H9 (cell line): Measurements from ENCODE around the gene DDRGK1. TPM values are rescaled to one million over a fixed set of nuclear protein-coding genes. Genes with fewer than 3 reads are reported as not detected.

Source experiments
- DNase-seq: peaks from one replicate; pipeline ENCODE4 v3.0.0-alpha.2; 2017
- H2AFZ ChIP-seq: one replicate; pipeline ENCODE4 v1.6.1; 2013; ENCODE audit warnings: mild to moderate bottlenecking, low read length, control low read depth, moderate library complexity
- H2AK5ac ChIP-seq: 2 replicates; pipeline ENCODE4 v1.6.1; 2013; ENCODE audit warnings: low read length, control low read depth, mixed read lengths; ENCODE audit not compliant: insufficient read length
- H2BK120ac ChIP-seq: one replicate; pipeline ENCODE4 v1.6.1; 2013; ENCODE audit warnings: low read depth, mild to moderate bottlenecking, low read length, control low read depth, inconsistent platforms; ENCODE audit not compliant: poor library complexity, severe bottlenecking
- H2BK12ac ChIP-seq: 2 replicates; pipeline ENCODE4 v1.6.1; 2013; ENCODE audit warnings: low read length, control low read depth, mixed read lengths, low read depth; ENCODE audit not compliant: insufficient read length
- H2BK15ac ChIP-seq: 2 replicates; pipeline ENCODE4 v1.6.1; 2013; ENCODE audit warnings: low read depth, low read length, control low read depth
- H2BK20ac ChIP-seq: one replicate; pipeline ENCODE4 v1.6.1; 2013; ENCODE audit warnings: low read depth, mild to moderate bottlenecking, low read length, control low read depth, inconsistent platforms; ENCODE audit not compliant: poor library complexity, severe bottlenecking
- H2BK5ac ChIP-seq: 2 replicates; pipeline ENCODE4 v1.6.1; 2013; ENCODE audit warnings: low read length, control low read depth, mixed read lengths; ENCODE audit not compliant: insufficient read length
- H3K14ac ChIP-seq: 2 replicates; pipeline ENCODE4 v1.6.1; 2013; ENCODE audit warnings: low read length, control low read depth; ENCODE audit not compliant: insufficient read depth
- H3K18ac ChIP-seq: 2 replicates; pipeline ENCODE4 v1.6.1; 2013; ENCODE audit warnings: low read depth, mild to moderate bottlenecking, mixed read lengths, low read length, control low read depth; ENCODE audit not compliant: insufficient read length
- H3K23ac ChIP-seq: 2 replicates; pipeline ENCODE4 v1.6.1; 2013; ENCODE audit warnings: low read length, control low read depth, mixed read lengths, low read depth; ENCODE audit not compliant: insufficient read length
- H3K23me2 ChIP-seq: 2 replicates; pipeline ENCODE4 v1.6.1; 2013; ENCODE audit warnings: low read depth, mild to moderate bottlenecking, mixed read lengths, low read length, control low read depth; ENCODE audit not compliant: insufficient read length, poor library complexity, severe bottlenecking
- H3K27ac ChIP-seq: 2 replicates; pipeline ENCODE4 v1.5.1; 2013; ENCODE audit warnings: low read length, control low read depth, mixed read lengths, low read depth; ENCODE audit not compliant: insufficient read length
- H3K27me3 ChIP-seq: 2 replicates; pipeline ENCODE4 v1.6.1; 2013; ENCODE audit warnings: low read length, control low read depth, inconsistent platforms; ENCODE audit not compliant: insufficient read depth
- H3K4ac ChIP-seq: 2 replicates; pipeline ENCODE4 v1.6.1; 2013; ENCODE audit warnings: low read depth, mild to moderate bottlenecking, control low read depth, inconsistent platforms, low read length, moderate library complexity
- H3K4me1 ChIP-seq: 2 replicates; pipeline ENCODE4 v1.6.1; 2013; ENCODE audit warnings: low read length, control low read depth, inconsistent platforms; ENCODE audit not compliant: insufficient read depth
- H3K4me2 ChIP-seq: 2 replicates; pipeline ENCODE4 v1.6.1; 2013; ENCODE audit warnings: low read length, control low read depth, mixed read lengths; ENCODE audit not compliant: insufficient read length, insufficient read depth
- H3K56ac ChIP-seq: 2 replicates; pipeline ENCODE4 v1.6.1; 2013; ENCODE audit warnings: low read depth, mild to moderate bottlenecking, mixed read lengths, low read length, control low read depth; ENCODE audit not compliant: insufficient read length
- H3K79me1 ChIP-seq: 2 replicates; pipeline ENCODE4 v1.6.1; 2013; ENCODE audit warnings: low read depth, mild to moderate bottlenecking, moderate library complexity, low read length, control low read depth, inconsistent platforms; ENCODE audit not compliant: insufficient read depth, poor library complexity, severe bottlenecking
- H3K79me2 ChIP-seq: 2 replicates; pipeline ENCODE4 v1.6.1; 2013; ENCODE audit warnings: low read length, control low read depth, inconsistent platforms; ENCODE audit not compliant: insufficient read depth
- H3K9ac ChIP-seq: 2 replicates; pipeline ENCODE4 v1.6.1; 2013; ENCODE audit warnings: low read length, control low read depth, mixed read lengths; ENCODE audit not compliant: insufficient read length; ENCODE audit errors: extremely low read depth
- H3K9me3 ChIP-seq: one replicate; pipeline ENCODE4 v1.6.1; 2013; ENCODE audit warnings: low read depth, low read length, inconsistent platforms; ENCODE audit not compliant: control insufficient read depth
- H3T11ph ChIP-seq: one replicate; pipeline ENCODE4 v1.6.1; 2013; ENCODE audit warnings: mild to moderate bottlenecking, low read length, control low read depth, inconsistent platforms
- H4K20me1 ChIP-seq: one replicate; pipeline ENCODE4 v1.6.1; 2013; ENCODE audit not compliant: control insufficient read depth, insufficient read length, insufficient read depth
- H4K5ac ChIP-seq: 2 replicates; pipeline ENCODE4 v1.6.1; 2013; ENCODE audit warnings: low read depth, mild to moderate bottlenecking, mixed read lengths, low read length, control low read depth; ENCODE audit not compliant: insufficient read length
- H4K8ac ChIP-seq: replicated peaks from 2 replicates; pipeline ENCODE4 v1.6.1; 2013; ENCODE audit warnings: low read length, control low read depth, mixed read lengths, low read depth; ENCODE audit not compliant: insufficient read length
- H4K91ac ChIP-seq: 2 replicates; pipeline ENCODE4 v1.6.1; 2013; ENCODE audit warnings: low read depth, mild to moderate bottlenecking, moderate library complexity, mixed read lengths, low read length, control low read depth; ENCODE audit not compliant: insufficient read length
- H3K27ac Mint-ChIP-seq, 3 experiments: 2 replicates in 2 of 3; 3 replicates in 1 of 3; pipeline ENCODE4 v1.8.0; 2020 to 2021; ENCODE audit warnings: mixed read lengths in 3 of 3, mild to moderate bottlenecking in 1 of 3, moderate library complexity in 1 of 3
- H3K27me3 Mint-ChIP-seq: 2 replicates; pipeline ENCODE4 v1.8.0; 2021; ENCODE audit warnings: low read depth, mild to moderate bottlenecking, moderate library complexity, mixed read lengths
- H3K36me3 Mint-ChIP-seq, 3 experiments: 2 replicates in 2 of 3; 3 replicates in 1 of 3; pipeline ENCODE4 v1.8.0; 2020 to 2021; ENCODE audit warnings: low read depth in 3 of 3, mixed read lengths in 3 of 3; ENCODE audit not compliant: insufficient read depth in 1 of 3
- H3K4me1 Mint-ChIP-seq, 2 experiments: 2 replicates each; pipeline ENCODE4 v1.8.0; 2020; ENCODE audit warnings: mixed read lengths in 2 of 2
- H3K4me3 Mint-ChIP-seq, 2 experiments: 2 replicates in 1 of 2; 3 replicates in 1 of 2; pipeline ENCODE4 v1.8.0; 2020 to 2021; ENCODE audit warnings: mild to moderate bottlenecking in 2 of 2, mixed read lengths in 2 of 2, moderate library complexity in 1 of 2
- H3K9me3 Mint-ChIP-seq, 2 experiments: 2 replicates in 1 of 2; 3 replicates in 1 of 2; pipeline ENCODE4 v1.8.0; 2020; ENCODE audit warnings: mild to moderate bottlenecking in 2 of 2, mixed read lengths in 2 of 2, moderate library complexity in 1 of 2
- WGBS: extraction: QIAGEN DNeasy Blood & Tissue Kit; methylation state at CpG from one replicate; pipeline ENCODE4 v1.1.7; 2013; ENCODE audit warnings: missing lambda C conversion rate, low lambda C conversion rate, mixed read lengths; ENCODE audit not compliant: insufficient read length; ENCODE audit errors: extremely low coverage; 5-methylcytosine and 5-hydroxymethylcytosine counted together
- total RNA-seq: library from RNA; stranded (reverse); gene quantifications from 2 replicates; pipeline ENCODE4 v1.2.1, GENCODE V29; 2021
- TF ChIP-seq, protein P1 (sequence below): fragments of 200-600 bp; sonication (generic); conservative IDR thresholded peaks from 3 replicates; pipeline ENCODE4 v1.8.0; 2021; ENCODE audit warnings: antibody characterized with exemption, mild to moderate bottlenecking

DDRGK1 gene
- total RNA-seq, 1 experiment from 2014 or later: 58.1 TPM

DNA sequence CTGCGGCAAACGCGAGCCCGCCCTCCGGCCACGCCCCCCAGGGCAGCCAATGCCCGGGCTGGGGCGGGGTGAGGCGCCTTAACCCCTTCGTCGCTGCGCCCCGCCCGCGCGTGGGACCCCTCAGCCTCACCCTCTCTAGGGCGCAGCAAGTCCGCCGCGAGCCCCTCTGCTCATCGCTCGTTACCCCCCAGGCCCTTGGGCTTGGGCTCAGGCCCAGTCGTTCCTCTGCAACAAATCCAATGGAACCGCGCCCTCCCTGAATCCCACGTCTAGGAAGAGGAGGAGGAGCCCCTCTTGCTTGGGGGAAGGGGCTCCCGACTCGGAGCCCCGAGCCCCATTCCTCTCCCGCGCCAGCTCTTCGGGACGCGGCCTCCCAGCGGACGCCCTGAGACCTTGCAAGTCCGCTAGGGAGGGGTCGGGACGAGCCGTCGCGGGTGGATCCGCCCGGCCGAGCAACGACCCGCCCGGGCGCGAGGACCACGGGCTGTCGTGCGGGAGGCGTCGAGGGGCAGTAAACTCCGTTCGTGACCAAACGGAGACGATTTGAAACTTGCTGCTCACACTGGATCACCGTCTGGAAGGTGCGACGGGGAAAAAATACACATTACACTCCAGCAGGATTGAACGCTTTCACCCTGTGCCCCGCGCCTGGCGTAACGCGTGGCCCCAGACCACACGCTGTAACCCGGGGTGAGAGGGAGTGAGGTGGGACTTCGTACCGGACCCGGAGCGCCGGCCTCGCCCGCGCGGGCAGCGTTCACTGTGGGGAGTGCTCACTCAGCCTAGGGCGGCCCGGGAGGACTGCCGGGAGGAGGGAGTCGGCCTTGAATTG, 30.7 kb downstream of the DDRGK1 start:
- H3K4me2 ChIP-seq: peak overlapping the region; percentile 67
- H3K4ac ChIP-seq: no peak overlapping the region
- no peak overlapping the region for H2BK12ac ChIP-seq
- H3T11ph ChIP-seq: no peak overlapping the region
- WGBS: no CpG with 5 or more reads among the region's 84 CpGs
- no peak overlapping the region for H2BK20ac ChIP-seq
- no peak overlapping the region for H4K8ac ChIP-seq
- H2AFZ ChIP-seq: no peak overlapping the region
- H3K27ac ChIP-seq: peak overlapping the region; percentile 12
- no peaks in the 10 kb centered on the region; a peak in 1 of 5 replicates for H3K9me3 Mint-ChIP-seq
- no peak overlapping the region for H3K56ac ChIP-seq
- peaks cover 2 to 4% (median 3%) of the 10 kb centered on the region in 3 experiments; a peak in 3 of 7 replicates for H3K36me3 Mint-ChIP-seq
- H3K79me1 ChIP-seq: no peaks in the 10 kb centered on the region
- peak overlapping the region; percentile 93 for H3K14ac ChIP-seq
- H2AK5ac ChIP-seq: no peak overlapping the region
- H3K9ac ChIP-seq: peak overlapping the region; percentile 74
- no peak overlapping the region for H3K23ac ChIP-seq
- H3K27me3 ChIP-seq: no peaks in the 10 kb centered on the region
- H3K27ac Mint-ChIP-seq: peak overlapping the region; percentile 96 to 97 (median 97)
- H3K9me3 ChIP-seq: no peaks in the 10 kb centered on the region
- H4K91ac ChIP-seq: no peak overlapping the region
- no peaks in the 10 kb centered on the region; the same call in 1 of the 2 replicates for H3K4me1 ChIP-seq
- H3K4me1 Mint-ChIP-seq: peaks cover 36 to 44% of the 10 kb centered on the region in 2 experiments
- H2BK120ac ChIP-seq: no peak overlapping the region
- no peak overlapping the region for H2BK5ac ChIP-seq
- H3K79me2 ChIP-seq: no peaks in the 10 kb centered on the region
- H3K18ac ChIP-seq: peak overlapping the region; percentile 90
- H3K4me3 Mint-ChIP-seq: peak overlapping the region; percentile 89 to 98
- H4K5ac ChIP-seq: peak overlapping the region; percentile 39
- no peak overlapping the region; the same call in 1 of the 2 replicates for H2BK15ac ChIP-seq
- no peaks in the 10 kb centered on the region for H4K20me1 ChIP-seq
- H3K23me2 ChIP-seq: peaks cover 14% of the 10 kb centered on the region
- H3K27me3 Mint-ChIP-seq: peaks cover 17% of the 10 kb centered on the region
- DNase-seq: peak; percentile 91
- TF ChIP-seq, protein P1, sequence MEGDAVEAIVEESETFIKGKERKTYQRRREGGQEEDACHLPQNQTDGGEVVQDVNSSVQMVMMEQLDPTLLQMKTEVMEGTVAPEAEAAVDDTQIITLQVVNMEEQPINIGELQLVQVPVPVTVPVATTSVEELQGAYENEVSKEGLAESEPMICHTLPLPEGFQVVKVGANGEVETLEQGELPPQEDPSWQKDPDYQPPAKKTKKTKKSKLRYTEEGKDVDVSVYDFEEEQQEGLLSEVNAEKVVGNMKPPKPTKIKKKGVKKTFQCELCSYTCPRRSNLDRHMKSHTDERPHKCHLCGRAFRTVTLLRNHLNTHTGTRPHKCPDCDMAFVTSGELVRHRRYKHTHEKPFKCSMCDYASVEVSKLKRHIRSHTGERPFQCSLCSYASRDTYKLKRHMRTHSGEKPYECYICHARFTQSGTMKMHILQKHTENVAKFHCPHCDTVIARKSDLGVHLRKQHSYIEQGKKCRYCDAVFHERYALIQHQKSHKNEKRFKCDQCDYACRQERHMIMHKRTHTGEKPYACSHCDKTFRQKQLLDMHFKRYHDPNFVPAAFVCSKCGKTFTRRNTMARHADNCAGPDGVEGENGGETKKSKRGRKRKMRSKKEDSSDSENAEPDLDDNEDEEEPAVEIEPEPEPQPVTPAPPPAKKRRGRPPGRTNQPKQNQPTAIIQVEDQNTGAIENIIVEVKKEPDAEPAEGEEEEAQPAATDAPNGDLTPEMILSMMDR: peak; percentile 40; the same call in 1 of the 3 replicates
